WTC11 (cell line): Measurements from ENCODE around the gene JOSD2. TPM values are rescaled to one million over a fixed set of nuclear protein-coding genes. Genes with fewer than 3 reads are reported as not detected.

Source experiments
- ATAC-seq: fragments of 200-7000 bp; cut with Tn5 transposase; 2 replicates; pipeline ENCODE4 v1.10.0; 2021; ENCODE audit warnings: mild to moderate bottlenecking, moderate library complexity
- CTCF ChIA-PET: fragments of 300-600 bp; sonication (Branson Sonifier 250); formaldehyde crosslinking; loops from one replicate; lab custom pipeline; 2021; ENCODE audit warnings: antibody characterized with exemption; lab: Charles Lee
- POLR2A ChIA-PET: fragments of 350-600 bp; sonication (Branson Sonifier 250); formaldehyde crosslinking; loops from one replicate; lab custom pipeline; 2021; ENCODE audit warnings: antibody characterized with exemption; lab: Charles Lee
- DNase-seq: peaks from one replicate; pipeline ENCODE4 v3.0.0; 2021; ENCODE audit warnings: low spot score
- H3K27ac Mint-ChIP-seq: 2 replicates; pipeline ENCODE4 v1.8.0; 2021; ENCODE audit warnings: mixed read lengths
- H3K27me3 Mint-ChIP-seq: 2 replicates; pipeline ENCODE4 v1.8.0; 2021; ENCODE audit warnings: low read depth, mild to moderate bottlenecking, moderate library complexity, mixed read lengths
- H3K36me3 Mint-ChIP-seq: 2 replicates; pipeline ENCODE4 v1.8.0; 2021; ENCODE audit warnings: mixed read lengths
- H3K4me1 Mint-ChIP-seq: 2 replicates; pipeline ENCODE4 v1.8.0; 2022; ENCODE audit warnings: mixed read lengths
- H3K4me3 Mint-ChIP-seq: 2 replicates; pipeline ENCODE4 v1.8.0; 2021; ENCODE audit warnings: mild to moderate bottlenecking, moderate library complexity, mixed read lengths
- H3K9me3 Mint-ChIP-seq: 2 replicates; pipeline ENCODE4 v1.8.0; 2021; ENCODE audit warnings: mixed read lengths
- ATF6 ChIP-seq: sonication (generic); formaldehyde crosslinking; IDR thresholded peaks from 2 replicates; pipeline ENCODE4 v1.8.1; 2023; ENCODE audit warnings: mild to moderate bottlenecking, missing genetic modification reagents
- E2F4 ChIP-seq: sonication (generic); formaldehyde crosslinking; IDR thresholded peaks from 2 replicates; pipeline ENCODE4 v1.8.1; 2022; ENCODE audit warnings: low read depth, mild to moderate bottlenecking, moderate library complexity, missing genetic modification reagents, borderline replicate concordance
- E2F5 ChIP-seq: sonication (generic); formaldehyde crosslinking; IDR thresholded peaks from 2 replicates; pipeline ENCODE4 v1.8.1; 2022; ENCODE audit warnings: mild to moderate bottlenecking, moderate library complexity, missing genetic modification reagents
- EMX1 ChIP-seq: fragments of 250-450 bp; sonication (Bioruptor Pico); IDR thresholded peaks from 2 replicates; pipeline ENCODE4 v1.8.0; 2021; ENCODE audit warnings: mild to moderate bottlenecking
- HMGA2 ChIP-seq: fragments of 250-450 bp; sonication (Bioruptor Pico); IDR thresholded peaks from 2 replicates; pipeline ENCODE4 v1.4.0; 2021; ENCODE audit warnings: mild to moderate bottlenecking, moderate library complexity
- NFE2L1 ChIP-seq: sonication (generic); formaldehyde crosslinking; IDR thresholded peaks from 2 replicates; pipeline ENCODE4 v1.8.1; 2023; ENCODE audit warnings: missing genetic modification reagents
- NFYB ChIP-seq: sonication (generic); formaldehyde crosslinking; conservative IDR thresholded peaks from 2 replicates; pipeline ENCODE4 v1.8.0; 2022; ENCODE audit warnings: low read depth, missing genetic modification reagents
- PREB ChIP-seq: sonication (generic); formaldehyde crosslinking; IDR thresholded peaks from 2 replicates; pipeline ENCODE4 v1.8.1; 2022; ENCODE audit warnings: mild to moderate bottlenecking, missing genetic modification reagents, moderate library complexity, borderline replicate concordance
- SMAD3 ChIP-seq: sonication (generic); formaldehyde crosslinking; IDR thresholded peaks from 2 replicates; pipeline ENCODE4 v1.8.0; 2022; ENCODE audit warnings: missing genetic modification reagents, mild to moderate bottlenecking, borderline replicate concordance
- TEAD4 ChIP-seq: sonication (generic); formaldehyde crosslinking; IDR thresholded peaks from 2 replicates; pipeline ENCODE4 v1.8.0; 2022; ENCODE audit warnings: mild to moderate bottlenecking, missing genetic modification reagents
- USF2 ChIP-seq: sonication (generic); formaldehyde crosslinking; IDR thresholded peaks from 2 replicates; pipeline ENCODE4 v1.8.1; 2023; ENCODE audit warnings: mild to moderate bottlenecking, missing genetic modification reagents, moderate library complexity
- ZBTB21 ChIP-seq: sonication (generic); formaldehyde crosslinking; IDR thresholded peaks from 2 replicates; pipeline ENCODE4 v1.8.1; 2023; ENCODE audit warnings: mild to moderate bottlenecking, missing genetic modification reagents, borderline replicate concordance
- ZBTB43 ChIP-seq: sonication (generic); formaldehyde crosslinking; IDR thresholded peaks from 2 replicates; pipeline ENCODE4 v1.8.1; 2023; ENCODE audit warnings: mild to moderate bottlenecking, missing genetic modification reagents
- ZNF232 ChIP-seq: sonication (generic); formaldehyde crosslinking; IDR thresholded peaks from 2 replicates; pipeline ENCODE4 v1.8.0; 2022; ENCODE audit warnings: mild to moderate bottlenecking, missing genetic modification reagents
- ZSCAN18 ChIP-seq: fragments of 250-450 bp; sonication (Bioruptor Pico); IDR thresholded peaks from 2 replicates; pipeline ENCODE4 v2.1.2; 2022; ENCODE audit warnings: mild to moderate bottlenecking, moderate library complexity
- total RNA-seq: library from RNA; stranded (reverse); gene quantifications from 3 replicates; pipeline ENCODE4 v1.2.3, GENCODE V29; 2021
- TF ChIP-seq, protein P1 (sequence below): sonication (generic); formaldehyde crosslinking; IDR thresholded peaks from 2 replicates; pipeline ENCODE4 v1.8.0; 2022; ENCODE audit warnings: mild to moderate bottlenecking, missing genetic modification reagents
- TF ChIP-seq, protein P2 (sequence below): sonication (generic); formaldehyde crosslinking; IDR thresholded peaks from 2 replicates; pipeline ENCODE4 v1.8.0; 2022; ENCODE audit warnings: mild to moderate bottlenecking, missing genetic modification reagents
- TF ChIP-seq, protein P3 (sequence below): sonication (generic); formaldehyde crosslinking; IDR thresholded peaks from 2 replicates; pipeline ENCODE4 v1.8.0; 2023; ENCODE audit warnings: missing genetic modification reagents, mild to moderate bottlenecking, borderline replicate concordance

Gene JOSD2
- total RNA-seq, 1 experiment from 2014 or later, result 4.0 TPM

- TF ChIP-seq ATF6 (CRISPR knock-in tag) (no peak), PREB (no peak), HMGA2 (CRISPR knock-in tag) (no peak), ZSCAN18 (CRISPR knock-in tag) (no peak), E2F4 (CRISPR knock-in tag) (0 out of 2 replicates have a peak, but pooled peaks have one; percentile 38), NFYB (0 out of 2 replicates have a peak, but pooled peaks have one; percentile 23), EMX1 (no peak), ZBTB21 (CRISPR knock-in tag) (peak; percentile 100), E2F5 (CRISPR knock-in tag) (peak; percentile 83), TEAD4 (CRISPR knock-in tag) (peak; percentile 60; the same call in 1 of the 2 replicates), NFE2L1 (CRISPR knock-in tag) (no peak), USF2 (CRISPR knock-in tag) (peak; percentile 42), ZNF232 (CRISPR knock-in tag) (0 out of 2 replicates have a peak, but pooled peaks have one; percentile 42)
- TF ChIP-seq, protein P1, sequence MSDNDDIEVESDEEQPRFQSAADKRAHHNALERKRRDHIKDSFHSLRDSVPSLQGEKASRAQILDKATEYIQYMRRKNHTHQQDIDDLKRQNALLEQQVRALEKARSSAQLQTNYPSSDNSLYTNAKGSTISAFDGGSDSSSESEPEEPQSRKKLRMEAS (CRISPR knock-in tag), result peak; percentile 88
- TF ChIP-seq, protein P2, sequence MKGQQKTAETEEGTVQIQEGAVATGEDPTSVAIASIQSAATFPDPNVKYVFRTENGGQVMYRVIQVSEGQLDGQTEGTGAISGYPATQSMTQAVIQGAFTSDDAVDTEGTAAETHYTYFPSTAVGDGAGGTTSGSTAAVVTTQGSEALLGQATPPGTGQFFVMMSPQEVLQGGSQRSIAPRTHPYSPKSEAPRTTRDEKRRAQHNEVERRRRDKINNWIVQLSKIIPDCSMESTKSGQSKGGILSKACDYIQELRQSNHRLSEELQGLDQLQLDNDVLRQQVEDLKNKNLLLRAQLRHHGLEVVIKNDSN (CRISPR knock-in tag), result 0 out of 2 replicates have a peak, but pooled peaks have one; percentile 32
These were observed 34.6 kb downstream of the JOSD2 start, which contains the start of the genes EMC10 and GARIN5A (continued) for GRCh38 chr19:50476224-50476906.

DNA sequence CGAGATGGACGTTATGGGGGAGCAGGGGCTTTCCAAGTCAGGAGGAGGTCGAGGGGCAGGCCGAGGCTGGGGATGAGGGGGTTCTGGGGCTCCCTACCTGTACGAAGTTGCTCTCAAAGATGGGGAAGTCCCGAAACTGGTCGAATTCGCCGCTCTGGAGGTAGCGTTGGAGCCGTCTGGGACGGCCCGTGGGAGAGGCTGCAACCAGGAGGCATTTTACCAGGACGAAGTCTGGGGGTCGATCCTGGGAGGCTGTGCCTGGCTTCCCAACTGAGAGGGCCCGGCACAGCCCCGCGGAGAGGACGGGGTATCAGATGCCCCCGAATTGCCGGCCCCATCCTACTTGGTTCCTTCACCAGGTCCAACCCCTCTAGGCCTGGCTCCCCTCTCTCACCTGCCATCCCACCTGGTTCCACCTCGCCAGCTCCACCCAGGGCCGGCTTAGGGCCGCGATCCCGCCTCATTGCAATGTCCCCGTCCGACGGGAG is 35.2 kb downstream of the JOSD2 start:
- Mint-ChIP-seq H3K36me3 (peaks cover 23% of the 10 kb centered on the region), H3K27ac (peak overlapping the region; percentile 87), H3K9me3 (peaks cover 14% of the 10 kb centered on the region), H3K4me3 (peak overlapping the region; percentile 98), H3K27me3 (no peaks in the 10 kb centered on the region; the same call in none of the 2 replicates), H3K4me1 (peaks cover 9% of the 10 kb centered on the region)
- TF ChIP-seq, protein P3, sequence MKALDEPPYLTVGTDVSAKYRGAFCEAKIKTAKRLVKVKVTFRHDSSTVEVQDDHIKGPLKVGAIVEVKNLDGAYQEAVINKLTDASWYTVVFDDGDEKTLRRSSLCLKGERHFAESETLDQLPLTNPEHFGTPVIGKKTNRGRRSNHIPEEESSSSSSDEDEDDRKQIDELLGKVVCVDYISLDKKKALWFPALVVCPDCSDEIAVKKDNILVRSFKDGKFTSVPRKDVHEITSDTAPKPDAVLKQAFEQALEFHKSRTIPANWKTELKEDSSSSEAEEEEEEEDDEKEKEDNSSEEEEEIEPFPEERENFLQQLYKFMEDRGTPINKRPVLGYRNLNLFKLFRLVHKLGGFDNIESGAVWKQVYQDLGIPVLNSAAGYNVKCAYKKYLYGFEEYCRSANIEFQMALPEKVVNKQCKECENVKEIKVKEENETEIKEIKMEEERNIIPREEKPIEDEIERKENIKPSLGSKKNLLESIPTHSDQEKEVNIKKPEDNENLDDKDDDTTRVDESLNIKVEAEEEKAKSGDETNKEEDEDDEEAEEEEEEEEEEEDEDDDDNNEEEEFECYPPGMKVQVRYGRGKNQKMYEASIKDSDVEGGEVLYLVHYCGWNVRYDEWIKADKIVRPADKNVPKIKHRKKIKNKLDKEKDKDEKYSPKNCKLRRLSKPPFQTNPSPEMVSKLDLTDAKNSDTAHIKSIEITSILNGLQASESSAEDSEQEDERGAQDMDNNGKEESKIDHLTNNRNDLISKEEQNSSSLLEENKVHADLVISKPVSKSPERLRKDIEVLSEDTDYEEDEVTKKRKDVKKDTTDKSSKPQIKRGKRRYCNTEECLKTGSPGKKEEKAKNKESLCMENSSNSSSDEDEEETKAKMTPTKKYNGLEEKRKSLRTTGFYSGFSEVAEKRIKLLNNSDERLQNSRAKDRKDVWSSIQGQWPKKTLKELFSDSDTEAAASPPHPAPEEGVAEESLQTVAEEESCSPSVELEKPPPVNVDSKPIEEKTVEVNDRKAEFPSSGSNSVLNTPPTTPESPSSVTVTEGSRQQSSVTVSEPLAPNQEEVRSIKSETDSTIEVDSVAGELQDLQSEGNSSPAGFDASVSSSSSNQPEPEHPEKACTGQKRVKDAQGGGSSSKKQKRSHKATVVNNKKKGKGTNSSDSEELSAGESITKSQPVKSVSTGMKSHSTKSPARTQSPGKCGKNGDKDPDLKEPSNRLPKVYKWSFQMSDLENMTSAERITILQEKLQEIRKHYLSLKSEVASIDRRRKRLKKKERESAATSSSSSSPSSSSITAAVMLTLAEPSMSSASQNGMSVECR (CRISPR knock-in tag), result no peak
- no peak for TF ChIP-seq TEAD4 (CRISPR knock-in tag)
- no peak for TF ChIP-seq SMAD3 (CRISPR knock-in tag)
- TF ChIP-seq ZBTB43 (CRISPR knock-in tag), result no peak
- POLR2A ChIA-PET, result no interaction called here
- peak; percentile 35; the same call in 1 of the 2 replicates for ATAC-seq
- CTCF ChIA-PET, result interaction anchor here (0.6 to 2.6 kb wide), 4 partner anchors 10 to 80 kb away, joined by 3 to 13 read pairs (median 6); no protein-coding TSS in a partner anchor
- DNase-seq, result no peak
